ENCODE results near the gene TTC28.
"Not testable (repeated sequence)": the region's sequence is repeated elsewhere in the genome, so short reads cannot be mapped to it uniquely, and the experiment has no call there.

Gene TTC28

GRCh38 chr22:28381429-28382167 is 298.0 kb downstream of the TTC28 start:
- H3K36me3 ChIP-seq: no peaks in the 10 kb centered on the region
- peaks cover 5% of the 10 kb centered on the region; the same call in 1 of the 2 replicates for H3K9me3 ChIP-seq
- H3K27ac ChIP-seq: no peak overlapping the region
- H3K4me1 ChIP-seq: no peaks in the 10 kb centered on the region
- H3K27me3 ChIP-seq: no peaks in the 10 kb centered on the region
- no peak overlapping the region for H3K4me2 ChIP-seq
- H4K20me1 ChIP-seq: no peaks in the 10 kb centered on the region
- H3K9ac ChIP-seq: no peak overlapping the region
- no peak overlapping the region for H3K4me3 ChIP-seq
- no peak for TF ChIP-seq Cebpa-rat (IDR thresholded peaks at IDR 0.05)

- no peak overlapping the region for H3K9ac ChIP-seq
- no peaks in the 10 kb centered on the region for H3K36me3 ChIP-seq
- H3K27me3 ChIP-seq: no peaks in the 10 kb centered on the region
- H4K20me1 ChIP-seq: no peaks in the 10 kb centered on the region
- H3K4me1 ChIP-seq: no peaks in the 10 kb centered on the region
- no peak for TF ChIP-seq Cebpa-rat (IDR thresholded peaks at IDR 0.05)
- H3K4me3 ChIP-seq: no peak overlapping the region
- H3K27ac ChIP-seq: no peak overlapping the region
- H3K9me3 ChIP-seq: peaks cover 5% of the 10 kb centered on the region; the same call in 1 of the 2 replicates
- H3K4me2 ChIP-seq: no peak overlapping the region
Measured at GRCh38 chr22:28379951-28380350, 299.7 kb downstream of the TTC28 start.

GRCh38 chr22:28379075-28379779 is 300.4 kb downstream of the TTC28 start:
- Histone ChIP-seq H3K4me1 (peaks cover 2% of the 10 kb centered on the region), H3K27me3 (no peaks in the 10 kb centered on the region), H3K27ac (no peak overlapping the region), H3K36me3 (no peaks in the 10 kb centered on the region), H3K9me3 (peaks cover 5% of the 10 kb centered on the region; the same call in 1 of the 2 replicates), H4K20me1 (no peaks in the 10 kb centered on the region), H3K4me2 (no peak overlapping the region), H3K9ac (no peak overlapping the region), H3K4me3 (no peak overlapping the region)
- no peak for TF ChIP-seq Cebpa-rat (IDR thresholded peaks at IDR 0.05)

- Histone ChIP-seq H3K36me3 (no peaks in the 10 kb centered on the region), H4K20me1 (no peaks in the 10 kb centered on the region), H3K4me3 (no peak overlapping the region), H3K27ac (no peak overlapping the region), H3K4me1 (peaks cover 13% of the 10 kb centered on the region), H3K9me3 (peaks cover 5% of the 10 kb centered on the region; the same call in 1 of the 2 replicates), H3K4me2 (no peak overlapping the region), H3K27me3 (no peaks in the 10 kb centered on the region), H3K9ac (no peak overlapping the region)
- TF ChIP-seq Cebpa-rat (IDR thresholded peaks at IDR 0.05): no peak
Measured at GRCh38 chr22:28375761-28376534, 303.7 kb downstream of the TTC28 start.

DNA sequence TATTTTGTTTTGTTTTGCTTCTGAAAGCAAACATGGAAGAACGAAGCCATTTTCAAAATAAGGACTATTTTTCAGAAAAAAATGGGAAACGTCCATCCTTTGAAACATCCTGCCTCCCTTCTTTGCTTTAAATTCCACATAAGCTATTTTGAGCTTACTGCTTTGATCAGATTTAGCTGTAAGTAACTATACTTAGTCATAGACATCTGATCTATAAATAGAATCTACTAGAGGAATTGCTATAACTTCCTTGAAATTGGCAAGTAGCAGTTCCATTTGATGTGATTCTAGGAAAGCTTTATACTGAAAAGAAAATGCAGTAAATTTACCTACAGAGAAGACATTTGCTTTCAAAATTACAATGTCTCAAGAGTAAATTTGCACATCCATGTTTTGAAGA is 305.8 kb downstream of the TTC28 start:
- Histone ChIP-seq H3K9me3 (peaks cover 9% of the 10 kb centered on the region), H3K27ac (no peak overlapping the region), H3K4me2 (peak overlapping the region; percentile 38), H3K4me3 (no peak overlapping the region), H3K9ac (no peak overlapping the region), H3K4me1 (peaks cover 13% of the 10 kb centered on the region), H4K20me1 (no peaks in the 10 kb centered on the region), H3K36me3 (no peaks in the 10 kb centered on the region), H3K27me3 (no peaks in the 10 kb centered on the region)
- no peak for TF ChIP-seq Cebpa-rat (IDR thresholded peaks at IDR 0.05)

GRCh38 chr22:28369854-28370253 is 309.8 kb downstream of the TTC28 start:
- no peak for TF ChIP-seq Cebpa-rat (IDR thresholded peaks at IDR 0.05)
- Histone ChIP-seq H3K4me3 (no peak overlapping the region), H3K36me3 (no peaks in the 10 kb centered on the region), H3K9me3 (peaks cover 4% of the 10 kb centered on the region; the same call in 1 of the 2 replicates), H3K9ac (no peak overlapping the region), H3K4me2 (no peak overlapping the region), H3K27ac (no peak overlapping the region), H3K27me3 (no peaks in the 10 kb centered on the region), H3K4me1 (peaks cover 13% of the 10 kb centered on the region), H4K20me1 (no peaks in the 10 kb centered on the region)

GRCh38 chr22:28366856-28367255 is 312.8 kb downstream of the TTC28 start:
- no peaks in the 10 kb centered on the region for H3K27me3 ChIP-seq
- no peak overlapping the region for H3K27ac ChIP-seq
- peaks cover 32% of the 10 kb centered on the region for H3K9me3 ChIP-seq
- H3K36me3 ChIP-seq: peaks cover 3% of the 10 kb centered on the region; the same call in 1 of the 2 replicates
- TF ChIP-seq Cebpa-rat (IDR thresholded peaks at IDR 0.05): no peak
- H4K20me1 ChIP-seq: no peaks in the 10 kb centered on the region
- H3K4me3 ChIP-seq: no peak overlapping the region
- H3K4me2 ChIP-seq: no peak overlapping the region
- no peaks in the 10 kb centered on the region for H3K4me1 ChIP-seq
- no peak overlapping the region for H3K9ac ChIP-seq

GRCh38 chr22:28365371-28365770 is 314.3 kb downstream of the TTC28 start:
- H3K27me3 ChIP-seq: no peaks in the 10 kb centered on the region
- H4K20me1 ChIP-seq: no peaks in the 10 kb centered on the region
- no peak for TF ChIP-seq Cebpa-rat (IDR thresholded peaks at IDR 0.05)
- no peak overlapping the region for H3K27ac ChIP-seq
- H3K36me3 ChIP-seq: peaks cover 3% of the 10 kb centered on the region; the same call in 1 of the 2 replicates
- H3K9me3 ChIP-seq: peaks cover 36% of the 10 kb centered on the region
- H3K9ac ChIP-seq: no peak overlapping the region
- peaks cover 7% of the 10 kb centered on the region for H3K4me1 ChIP-seq
- no peak overlapping the region for H3K4me2 ChIP-seq
- no peak overlapping the region for H3K4me3 ChIP-seq

DNA sequence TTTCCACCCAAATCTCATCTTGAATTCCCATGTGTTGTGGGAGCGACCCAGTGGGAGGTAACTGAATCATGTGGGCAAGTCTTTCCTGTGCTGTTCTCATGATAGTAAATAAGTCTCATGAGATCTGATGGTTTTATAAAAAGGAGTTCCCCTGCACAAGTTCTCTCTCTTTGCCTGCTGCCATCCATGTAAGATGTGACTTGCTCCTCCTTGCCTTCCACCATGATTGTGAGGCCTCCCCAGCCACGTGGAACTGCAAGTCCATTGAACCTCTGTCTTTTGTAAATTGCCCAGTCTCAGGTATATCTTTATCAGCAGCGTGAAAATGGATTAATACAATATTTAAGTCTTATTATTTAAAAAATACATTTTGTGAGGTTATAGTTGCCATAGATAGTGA is 315.5 kb downstream of the TTC28 start:
- H3K4me3 ChIP-seq, H3K4me1 ChIP-seq, H3K4me2 ChIP-seq, H3K36me3 ChIP-seq, H3K27ac ChIP-seq, H4K20me1 ChIP-seq, H3K9ac ChIP-seq, H3K27me3 ChIP-seq: not testable (repeated sequence)
- peaks cover 35% of the 10 kb centered on the region for H3K9me3 ChIP-seq

All from BLaER1 (cell line).